HEK293 (cell line): ENCODE results near the gene FAM118A.

Experiments used
- CTCF ChIA-PET: fragments of 350-600 bp; formaldehyde crosslinking; extraction: SDS; loops from one replicate; lab custom pipeline; 2021; ENCODE audit warnings: antibody characterized with exemption; lab: Yijun Ruan, JAX
- POLR2A ChIA-PET: fragments of 300-600 bp; formaldehyde crosslinking; extraction: SDS; loops from one replicate; lab custom pipeline; 2020; ENCODE audit warnings: antibody characterized with exemption, inconsistent platforms; lab: Yijun Ruan, JAX
- H3K27ac ChIP-seq: fragments of 200-500 bp; sonication (Bioruptor generic); 2 replicates; pipeline ENCODE4 v1.5.1; 2014; ENCODE audit warnings: low read depth, low read length, control low read depth, inconsistent platforms; ENCODE audit errors: extremely low read depth
- H3K36me3 ChIP-seq, 2 experiments: fragments of 200-500 bp in 1 of 2; sonication (Bioruptor generic) in 1 of 2; 1 replicate in 1 of 2; 2 replicates in 1 of 2; pipeline ENCODE4 v1.5.1; 2014 to 2017; ENCODE audit warnings: inconsistent platforms in 2 of 2, low read length in 2 of 2; ENCODE audit not compliant: control insufficient read depth in 2 of 2, insufficient read depth in 1 of 2
- H3K4me1 ChIP-seq: fragments of 200-500 bp; sonication (Bioruptor generic); 2 replicates; pipeline ENCODE4 v1.5.1; 2014; ENCODE audit warnings: mild to moderate bottlenecking, low read length, inconsistent platforms; ENCODE audit not compliant: control insufficient read depth, insufficient read depth
- H3K4me3 ChIP-seq: 2 replicates; pipeline ENCODE4 v1.5.1; 2011; ENCODE audit warnings: low read depth, mild to moderate bottlenecking, control low read depth, low read length, moderate library complexity
- H3K9me3 ChIP-seq: fragments of 200-500 bp; sonication (Bioruptor generic); 2 replicates; pipeline ENCODE4 v1.5.1; 2014; ENCODE audit warnings: low read depth, low read length, inconsistent platforms; ENCODE audit not compliant: control insufficient read depth, insufficient read depth
- EGR2 ChIP-seq: fragments of 450-650 bp; formaldehyde crosslinking; IDR thresholded peaks from 2 replicates; pipeline ENCODE4 v1.5.1; 2016; ENCODE audit warnings: low read depth, missing biosample characterization, missing genetic modification characterization
- GLI2 ChIP-seq: fragments of 450-650 bp; formaldehyde crosslinking; IDR thresholded peaks from 2 replicates; pipeline ENCODE4; 2017; ENCODE audit warnings: missing biosample characterization, missing genetic modification characterization, low read depth, borderline replicate concordance
- GLI4 ChIP-seq: fragments of 450-650 bp; formaldehyde crosslinking; IDR thresholded peaks from 2 replicates; pipeline ENCODE4 v1.5.1; 2016; ENCODE audit warnings: missing biosample characterization, missing genetic modification characterization
- GLIS1 ChIP-seq: fragments of 450-650 bp; formaldehyde crosslinking; IDR thresholded peaks from 2 replicates; pipeline ENCODE4 v1.5.1; 2016; ENCODE audit warnings: missing biosample characterization, missing genetic modification characterization
- KLF1 ChIP-seq: fragments of 450-650 bp; formaldehyde crosslinking; IDR thresholded peaks from 2 replicates; pipeline ENCODE4 v1.5.1; 2016; ENCODE audit warnings: missing biosample characterization, missing genetic modification characterization
- KLF9 ChIP-seq: fragments of 450-650 bp; formaldehyde crosslinking; IDR thresholded peaks from 2 replicates; pipeline ENCODE4 v1.5.1; 2016; ENCODE audit warnings: missing biosample characterization, missing genetic modification characterization, low read depth
- MZF1 ChIP-seq: fragments of 450-650 bp; formaldehyde crosslinking; IDR thresholded peaks from 2 replicates; pipeline ENCODE4 v1.5.1; 2017; ENCODE audit warnings: missing biosample characterization, missing genetic modification characterization, borderline replicate concordance
- TRIM28 ChIP-seq: IDR thresholded peaks from 2 replicates; pipeline ENCODE4 v1.6.1; 2011; ENCODE audit warnings: low read length, control low read depth, borderline replicate concordance
- ZBTB17 ChIP-seq: fragments of 450-650 bp; formaldehyde crosslinking; IDR thresholded peaks from 2 replicates; pipeline ENCODE4 v1.5.1; 2016; ENCODE audit warnings: missing biosample characterization, missing genetic modification characterization
- ZFP41 ChIP-seq: fragments of 450-650 bp; formaldehyde crosslinking; IDR thresholded peaks from 2 replicates; pipeline ENCODE4 v1.5.1; 2016; ENCODE audit warnings: missing biosample characterization, missing genetic modification characterization, borderline replicate concordance
- ZNF10 ChIP-seq: fragments of 450-650 bp; formaldehyde crosslinking; IDR thresholded peaks from 2 replicates; pipeline ENCODE4 v1.5.1; 2017; ENCODE audit warnings: missing biosample characterization, missing genetic modification characterization
- ZNF24 ChIP-seq: fragments of 450-650 bp; formaldehyde crosslinking; IDR thresholded peaks from 2 replicates; pipeline ENCODE4 v1.5.1; 2016; ENCODE audit warnings: missing biosample characterization, missing genetic modification characterization
- ZNF341 ChIP-seq: fragments of 450-650 bp; formaldehyde crosslinking; IDR thresholded peaks from 2 replicates; pipeline ENCODE4; 2016; ENCODE audit warnings: low read depth, missing biosample characterization, missing genetic modification characterization
- ZNF416 ChIP-seq: fragments of 450-650 bp; formaldehyde crosslinking; IDR thresholded peaks from 2 replicates; pipeline ENCODE4 v1.5.1; 2016; ENCODE audit warnings: missing biosample characterization, missing genetic modification characterization
- ZNF423 ChIP-seq: fragments of 450-650 bp; formaldehyde crosslinking; IDR thresholded peaks from 2 replicates; pipeline ENCODE4 v1.5.1; 2016; ENCODE audit warnings: missing biosample characterization, missing genetic modification characterization
- ZNF433 ChIP-seq: fragments of 450-650 bp; formaldehyde crosslinking; IDR thresholded peaks from 2 replicates; pipeline ENCODE4 v1.5.1; 2016; ENCODE audit warnings: missing biosample characterization, missing genetic modification characterization, low read depth
- ZNF514 ChIP-seq: fragments of 450-650 bp; formaldehyde crosslinking; IDR thresholded peaks from 2 replicates; pipeline ENCODE4 v1.5.1; 2016; ENCODE audit warnings: missing biosample characterization, missing genetic modification characterization
- ZNF548 ChIP-seq: fragments of 450-650 bp; formaldehyde crosslinking; IDR thresholded peaks from 2 replicates; pipeline ENCODE4 v1.5.1; 2016; ENCODE audit warnings: missing biosample characterization, missing genetic modification characterization
- ZNF596 ChIP-seq: fragments of 450-650 bp; IDR thresholded peaks from 2 replicates; pipeline ENCODE4 v1.5.0; 2018; ENCODE audit warnings: missing biosample characterization, mild to moderate bottlenecking, missing genetic modification characterization, moderate library complexity
- ZNF654 ChIP-seq: fragments of 450-650 bp; formaldehyde crosslinking; IDR thresholded peaks from 2 replicates; pipeline ENCODE4 v1.5.1; 2016; ENCODE audit warnings: low read depth, missing biosample characterization, missing genetic modification characterization
- ZNF776 ChIP-seq: fragments of 450-650 bp; formaldehyde crosslinking; IDR thresholded peaks from 2 replicates; pipeline ENCODE4 v1.5.0; 2017; ENCODE audit warnings: missing biosample characterization, missing genetic modification characterization, borderline replicate concordance
- ZNF830 ChIP-seq: fragments of 450-650 bp; IDR thresholded peaks from 2 replicates; pipeline ENCODE4 v1.5.0; 2018; ENCODE audit warnings: missing biosample characterization, missing genetic modification characterization, low read depth, mild to moderate bottlenecking, moderate library complexity
- ZNF837 ChIP-seq: fragments of 450-650 bp; formaldehyde crosslinking; IDR thresholded peaks from 2 replicates; pipeline ENCODE4 v1.5.1; 2016; ENCODE audit warnings: missing biosample characterization, missing genetic modification characterization
- ZSCAN30 ChIP-seq: fragments of 450-650 bp; IDR thresholded peaks from 2 replicates; pipeline ENCODE4 v1.5.1; 2018; ENCODE audit warnings: missing biosample characterization, mild to moderate bottlenecking, missing genetic modification characterization, moderate library complexity
- ZXDB ChIP-seq: fragments of 450-650 bp; formaldehyde crosslinking; IDR thresholded peaks from 2 replicates; pipeline ENCODE4 v1.5.1; 2016; ENCODE audit warnings: missing biosample characterization, missing genetic modification characterization
- TF ChIP-seq, protein P1 (sequence below): fragments of 450-650 bp; IDR thresholded peaks from 2 replicates; pipeline ENCODE4 v1.5.1; 2018; ENCODE audit warnings: missing biosample characterization, mild to moderate bottlenecking, missing genetic modification characterization
- TF ChIP-seq, protein P2 (sequence below): IDR thresholded peaks from 2 replicates; pipeline ENCODE4 v1.6.1; 2011; ENCODE audit warnings: mild to moderate bottlenecking, low read depth, low read length, borderline replicate concordance
- TF ChIP-seq, protein P3 (sequence below): fragments of 450-650 bp; formaldehyde crosslinking; IDR thresholded peaks from 2 replicates; pipeline ENCODE4 v1.5.1; 2016; ENCODE audit warnings: missing biosample characterization, missing genetic modification characterization
- TF ChIP-seq, protein P4 (sequence below): fragments of 450-650 bp; formaldehyde crosslinking; IDR thresholded peaks from 2 replicates; pipeline ENCODE4 v1.5.1; 2017; ENCODE audit warnings: missing biosample characterization, missing genetic modification characterization
- TF ChIP-seq, protein P5 (sequence below): fragments of 450-650 bp; formaldehyde crosslinking; IDR thresholded peaks from 2 replicates; pipeline ENCODE4 v1.5.1; 2016; ENCODE audit warnings: missing biosample characterization, missing genetic modification characterization

The FAM118A gene

DNA sequence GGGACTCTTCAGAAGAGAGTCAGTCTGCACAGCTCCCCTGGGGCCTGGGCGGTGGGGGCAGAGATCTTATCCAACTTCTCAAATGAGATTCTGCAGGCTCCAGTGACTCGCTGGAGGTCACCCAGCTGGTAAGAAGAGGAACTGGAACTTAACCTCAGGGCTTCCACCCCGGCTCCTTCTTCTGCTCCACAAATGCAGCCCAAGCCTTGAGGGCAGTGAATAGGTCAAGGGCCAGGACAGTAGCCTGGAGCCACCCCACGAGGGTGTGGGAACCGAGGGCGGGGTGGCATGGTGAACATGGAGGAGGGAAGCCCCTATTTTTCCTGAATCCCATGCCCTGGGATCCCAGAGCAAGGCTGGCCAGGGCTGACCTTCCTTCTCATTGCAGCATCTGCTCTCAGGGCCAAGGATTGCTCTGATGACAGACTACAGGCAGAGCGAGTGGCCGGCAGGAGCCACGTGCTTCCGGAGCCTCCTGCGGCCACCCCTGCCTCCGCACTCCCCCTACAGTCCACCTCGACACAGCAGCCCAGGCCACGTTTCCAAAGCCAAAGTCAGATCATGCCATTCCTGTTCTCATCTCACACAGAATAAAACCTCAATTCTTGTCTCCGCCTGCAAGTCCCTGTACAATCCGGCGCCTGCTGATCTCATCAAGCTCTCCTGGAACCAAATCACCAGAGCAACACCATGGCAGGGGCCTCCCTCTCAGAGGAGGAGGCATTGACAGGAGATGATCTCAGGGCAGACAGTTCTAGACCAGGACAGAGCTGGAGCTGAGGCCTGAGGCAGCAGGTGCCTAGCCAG, 46.1 kb upstream of the FAM118A start:
- Histone ChIP-seq H3K27ac (no peak overlapping the region), H3K4me3 (no peak overlapping the region), H3K4me1 (peaks cover 3% of the 10 kb centered on the region; the same call in 1 of the 2 replicates), H3K9me3 (no peaks in the 10 kb centered on the region), H3K36me3 (no peaks in the 10 kb centered on the region)
- ChIA-PET POLR2A (no interaction called here), CTCF (interaction anchor here (0.6 to 2.5 kb wide), 11 partner anchors 11 to 369 kb away, joined by 3 to 6 read pairs (median 3); no protein-coding TSS in a partner anchor)
- TF ChIP-seq ZNF548 (no peak), ZNF433 (no peak), ZNF596 (no peak), ZNF514 (tag by site-specific recombination) (no peak), ZNF654 (tag by site-specific recombination) (peak; percentile 40; the same call in 1 of the 2 replicates), MZF1 (no peak), ZFP41 (tag by site-specific recombination) (no peak), GLI4 (tag by site-specific recombination) (no peak), ZSCAN30 (tag by site-specific recombination) (peak; percentile 67; the same call in 1 of the 2 replicates), EGR2 (tag by site-specific recombination) (no peak), ZNF24 (no peak), TRIM28 (peak; percentile 68), ZNF830 (no peak), ZNF837 (tag by site-specific recombination) (no peak), GLIS1 (tag by site-specific recombination) (peak; percentile 71), ZXDB (tag by site-specific recombination) (no peak), GLI2 (no peak), ZNF776 (tag by site-specific recombination) (no peak), ZBTB17 (peak; percentile 79), ZNF10 (peak; percentile 72; the same call in 1 of the 2 replicates), ZNF341 (tag by site-specific recombination) (no peak), ZNF423 (tag by site-specific recombination) (no peak), KLF1 (tag by site-specific recombination) (no peak), ZNF416 (no peak), KLF9 (no peak)
- TF ChIP-seq, protein P1, sequence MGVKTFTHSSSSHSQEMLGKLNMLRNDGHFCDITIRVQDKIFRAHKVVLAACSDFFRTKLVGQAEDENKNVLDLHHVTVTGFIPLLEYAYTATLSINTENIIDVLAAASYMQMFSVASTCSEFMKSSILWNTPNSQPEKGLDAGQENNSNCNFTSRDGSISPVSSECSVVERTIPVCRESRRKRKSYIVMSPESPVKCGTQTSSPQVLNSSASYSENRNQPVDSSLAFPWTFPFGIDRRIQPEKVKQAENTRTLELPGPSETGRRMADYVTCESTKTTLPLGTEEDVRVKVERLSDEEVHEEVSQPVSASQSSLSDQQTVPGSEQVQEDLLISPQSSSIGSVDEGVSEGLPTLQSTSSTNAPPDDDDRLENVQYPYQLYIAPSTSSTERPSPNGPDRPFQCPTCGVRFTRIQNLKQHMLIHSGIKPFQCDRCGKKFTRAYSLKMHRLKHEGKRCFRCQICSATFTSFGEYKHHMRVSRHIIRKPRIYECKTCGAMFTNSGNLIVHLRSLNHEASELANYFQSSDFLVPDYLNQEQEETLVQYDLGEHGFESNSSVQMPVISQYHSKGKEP (tag by site-specific recombination): no peak
- TF ChIP-seq, protein P2, sequence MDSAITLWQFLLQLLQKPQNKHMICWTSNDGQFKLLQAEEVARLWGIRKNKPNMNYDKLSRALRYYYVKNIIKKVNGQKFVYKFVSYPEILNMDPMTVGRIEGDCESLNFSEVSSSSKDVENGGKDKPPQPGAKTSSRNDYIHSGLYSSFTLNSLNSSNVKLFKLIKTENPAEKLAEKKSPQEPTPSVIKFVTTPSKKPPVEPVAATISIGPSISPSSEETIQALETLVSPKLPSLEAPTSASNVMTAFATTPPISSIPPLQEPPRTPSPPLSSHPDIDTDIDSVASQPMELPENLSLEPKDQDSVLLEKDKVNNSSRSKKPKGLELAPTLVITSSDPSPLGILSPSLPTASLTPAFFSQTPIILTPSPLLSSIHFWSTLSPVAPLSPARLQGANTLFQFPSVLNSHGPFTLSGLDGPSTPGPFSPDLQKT: no peak
- TF ChIP-seq, protein P3, sequence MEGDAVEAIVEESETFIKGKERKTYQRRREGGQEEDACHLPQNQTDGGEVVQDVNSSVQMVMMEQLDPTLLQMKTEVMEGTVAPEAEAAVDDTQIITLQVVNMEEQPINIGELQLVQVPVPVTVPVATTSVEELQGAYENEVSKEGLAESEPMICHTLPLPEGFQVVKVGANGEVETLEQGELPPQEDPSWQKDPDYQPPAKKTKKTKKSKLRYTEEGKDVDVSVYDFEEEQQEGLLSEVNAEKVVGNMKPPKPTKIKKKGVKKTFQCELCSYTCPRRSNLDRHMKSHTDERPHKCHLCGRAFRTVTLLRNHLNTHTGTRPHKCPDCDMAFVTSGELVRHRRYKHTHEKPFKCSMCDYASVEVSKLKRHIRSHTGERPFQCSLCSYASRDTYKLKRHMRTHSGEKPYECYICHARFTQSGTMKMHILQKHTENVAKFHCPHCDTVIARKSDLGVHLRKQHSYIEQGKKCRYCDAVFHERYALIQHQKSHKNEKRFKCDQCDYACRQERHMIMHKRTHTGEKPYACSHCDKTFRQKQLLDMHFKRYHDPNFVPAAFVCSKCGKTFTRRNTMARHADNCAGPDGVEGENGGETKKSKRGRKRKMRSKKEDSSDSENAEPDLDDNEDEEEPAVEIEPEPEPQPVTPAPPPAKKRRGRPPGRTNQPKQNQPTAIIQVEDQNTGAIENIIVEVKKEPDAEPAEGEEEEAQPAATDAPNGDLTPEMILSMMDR (tag by site-specific recombination): peak; percentile 92
- TF ChIP-seq, protein P4, sequence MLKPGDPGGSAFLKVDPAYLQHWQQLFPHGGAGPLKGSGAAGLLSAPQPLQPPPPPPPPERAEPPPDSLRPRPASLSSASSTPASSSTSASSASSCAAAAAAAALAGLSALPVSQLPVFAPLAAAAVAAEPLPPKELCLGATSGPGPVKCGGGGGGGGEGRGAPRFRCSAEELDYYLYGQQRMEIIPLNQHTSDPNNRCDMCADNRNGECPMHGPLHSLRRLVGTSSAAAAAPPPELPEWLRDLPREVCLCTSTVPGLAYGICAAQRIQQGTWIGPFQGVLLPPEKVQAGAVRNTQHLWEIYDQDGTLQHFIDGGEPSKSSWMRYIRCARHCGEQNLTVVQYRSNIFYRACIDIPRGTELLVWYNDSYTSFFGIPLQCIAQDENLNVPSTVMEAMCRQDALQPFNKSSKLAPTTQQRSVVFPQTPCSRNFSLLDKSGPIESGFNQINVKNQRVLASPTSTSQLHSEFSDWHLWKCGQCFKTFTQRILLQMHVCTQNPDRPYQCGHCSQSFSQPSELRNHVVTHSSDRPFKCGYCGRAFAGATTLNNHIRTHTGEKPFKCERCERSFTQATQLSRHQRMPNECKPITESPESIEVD: no peak
- TF ChIP-seq, protein P5, sequence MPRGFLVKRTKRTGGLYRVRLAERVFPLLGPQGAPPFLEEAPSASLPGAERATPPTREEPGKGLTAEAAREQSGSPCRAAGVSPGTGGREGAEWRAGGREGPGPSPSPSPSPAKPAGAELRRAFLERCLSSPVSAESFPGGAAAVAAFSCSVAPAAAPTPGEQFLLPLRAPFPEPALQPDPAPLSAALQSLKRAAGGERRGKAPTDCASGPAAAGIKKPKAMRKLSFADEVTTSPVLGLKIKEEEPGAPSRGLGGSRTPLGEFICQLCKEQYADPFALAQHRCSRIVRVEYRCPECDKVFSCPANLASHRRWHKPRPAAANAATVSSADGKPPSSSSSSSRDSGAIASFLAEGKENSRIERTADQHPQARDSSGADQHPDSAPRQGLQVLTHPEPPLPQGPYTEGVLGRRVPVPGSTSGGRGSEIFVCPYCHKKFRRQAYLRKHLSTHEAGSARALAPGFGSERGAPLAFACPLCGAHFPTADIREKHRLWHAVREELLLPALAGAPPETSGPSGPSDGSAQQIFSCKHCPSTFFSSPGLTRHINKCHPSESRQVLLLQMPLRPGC: no peak
